SKM-1 (cell line): ENCODE results near the gene IFT57.
"Not testable (repeated sequence)": the region's sequence is repeated elsewhere in the genome, so short reads cannot be mapped to it uniquely, and the experiment has no call there.

ENCODE experiments used
- DNase-seq: peaks from one replicate; lab custom pipeline; 2025; ENCODE audit not compliant: unreplicated experiment; lab: John Stamatoyannopoulos, UW

IFT57 gene, protein sequence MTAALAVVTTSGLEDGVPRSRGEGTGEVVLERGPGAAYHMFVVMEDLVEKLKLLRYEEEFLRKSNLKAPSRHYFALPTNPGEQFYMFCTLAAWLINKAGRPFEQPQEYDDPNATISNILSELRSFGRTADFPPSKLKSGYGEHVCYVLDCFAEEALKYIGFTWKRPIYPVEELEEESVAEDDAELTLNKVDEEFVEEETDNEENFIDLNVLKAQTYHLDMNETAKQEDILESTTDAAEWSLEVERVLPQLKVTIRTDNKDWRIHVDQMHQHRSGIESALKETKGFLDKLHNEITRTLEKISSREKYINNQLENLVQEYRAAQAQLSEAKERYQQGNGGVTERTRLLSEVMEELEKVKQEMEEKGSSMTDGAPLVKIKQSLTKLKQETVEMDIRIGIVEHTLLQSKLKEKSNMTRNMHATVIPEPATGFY

DNA sequence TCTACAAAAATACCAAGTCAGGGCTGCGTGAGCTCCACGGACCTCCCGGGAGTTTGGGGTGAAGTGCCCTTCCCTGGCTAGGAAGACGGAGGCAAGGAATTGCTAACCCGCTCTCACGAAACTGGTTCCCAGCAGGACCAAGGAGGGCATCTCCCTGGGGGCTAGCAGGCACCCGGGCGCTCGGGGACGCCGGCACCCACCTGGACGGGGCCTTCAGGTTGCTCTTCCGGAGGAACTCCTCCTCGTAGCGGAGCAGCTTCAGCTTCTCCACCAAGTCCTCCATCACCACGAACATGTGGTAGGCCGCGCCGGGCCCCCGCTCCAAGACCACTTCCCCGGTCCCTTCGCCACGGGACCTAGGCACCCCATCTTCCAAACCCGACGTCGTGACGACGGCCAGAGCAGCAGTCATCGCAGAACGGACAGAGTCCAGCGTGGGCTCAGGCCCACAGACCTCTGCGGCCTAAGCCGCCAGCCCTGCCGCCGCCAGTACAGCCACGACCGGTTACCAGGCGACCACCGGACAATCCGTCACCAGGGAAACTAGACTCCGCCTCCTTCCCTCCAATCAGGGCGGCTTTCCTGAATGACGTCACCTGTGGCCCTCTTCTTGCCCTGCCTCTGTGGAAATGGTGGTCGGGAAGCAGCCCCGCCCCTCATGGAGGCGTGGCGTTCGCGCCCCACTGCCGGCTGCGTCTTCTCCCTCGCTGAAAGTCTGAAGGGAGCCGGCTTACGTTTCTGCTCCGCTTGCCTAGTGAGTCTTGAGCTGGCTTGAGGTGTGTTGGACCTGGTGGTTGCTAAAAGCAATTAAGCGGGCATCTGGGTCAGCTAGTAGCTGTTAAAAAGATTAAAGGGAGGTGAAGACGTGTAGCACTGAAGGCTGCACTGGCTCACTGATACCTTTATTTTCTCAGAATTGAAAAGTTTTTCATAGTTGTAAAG is at the start of gene IFT57:
IFT57 (minus strand) TSS at position 514 of the 942 bp plus-strand sequence; CDS start at position 412, 102 bp downstream.
- DNase-seq: peak; percentile 95

DNA sequence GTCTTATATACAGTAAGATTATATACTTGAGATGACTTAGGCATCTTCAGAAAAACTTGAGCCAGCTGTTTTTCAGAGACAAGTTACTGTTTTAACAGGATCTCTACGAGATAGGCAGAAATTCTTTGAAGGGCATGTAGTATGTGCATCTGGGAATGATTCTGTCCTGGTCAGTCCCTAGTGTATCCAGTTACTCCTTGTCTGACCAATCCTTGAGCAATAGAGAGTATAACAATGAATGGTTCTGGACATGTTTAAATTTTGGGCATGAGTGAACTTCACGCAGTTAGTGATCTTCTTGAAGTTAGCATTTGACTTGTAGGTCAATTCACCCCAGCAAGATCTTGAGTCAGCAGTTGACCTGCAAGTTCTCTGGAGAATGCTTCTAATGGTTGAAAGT is 49.4 kb upstream of the IFT57 start:
- DNase-seq: no peak

DNA sequence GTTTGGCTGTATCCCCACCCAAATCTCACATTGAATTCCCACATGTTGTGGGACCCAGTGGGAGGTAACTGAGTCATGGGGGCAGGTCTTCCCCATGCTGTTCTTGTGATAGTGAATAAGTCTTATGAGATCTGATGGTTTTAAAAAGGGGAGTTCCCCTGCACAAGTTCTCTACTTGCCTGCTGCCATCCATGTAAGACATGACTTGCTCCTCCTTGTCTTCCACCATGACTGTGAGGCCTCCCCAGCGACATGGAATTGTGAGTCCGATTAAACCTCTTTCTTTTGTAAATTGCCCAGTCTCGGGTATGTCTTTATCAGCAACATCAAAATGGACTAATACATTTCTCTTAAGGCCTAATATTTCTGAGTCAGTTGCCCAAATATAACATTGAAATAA is 46.0 kb upstream of the IFT57 start:
- not testable (repeated sequence) for DNase-seq

DNA sequence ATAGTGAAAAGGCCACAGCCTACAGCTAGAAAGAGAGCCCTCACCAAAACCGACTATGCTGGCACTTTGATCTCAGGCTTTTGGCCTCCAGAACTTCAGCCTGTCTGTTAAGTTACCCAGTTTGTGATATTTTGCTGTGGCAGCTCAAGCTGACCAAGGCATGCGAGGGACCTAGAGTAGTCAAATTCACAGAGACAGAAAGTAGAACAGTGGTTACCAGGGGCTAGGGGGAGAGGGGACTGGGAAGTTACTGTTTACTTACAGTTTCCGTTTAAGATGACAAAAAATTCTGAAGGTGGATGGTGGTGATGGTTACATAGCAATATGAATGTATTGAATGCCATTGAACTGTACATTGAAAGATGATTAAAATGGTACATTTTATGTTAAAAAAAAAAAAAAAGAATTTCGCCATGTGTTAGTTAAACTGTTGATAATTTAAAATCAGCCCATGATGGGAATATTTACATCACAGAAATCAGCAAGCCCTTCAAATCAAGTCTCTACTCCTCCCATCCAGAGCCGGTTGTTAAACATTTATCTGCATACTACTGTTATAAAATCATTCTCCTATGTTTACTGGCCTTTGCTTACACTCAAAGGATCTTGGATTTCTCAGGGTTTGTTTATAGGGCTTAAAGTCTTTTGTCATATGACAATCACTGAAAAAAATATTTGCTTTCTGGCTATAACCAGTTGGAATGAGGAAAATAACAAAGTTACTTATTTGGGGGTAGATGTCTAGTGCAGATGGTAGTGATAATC is 42.5 kb upstream of the IFT57 start:
- DNase-seq: not testable (repeated sequence)

DNA sequence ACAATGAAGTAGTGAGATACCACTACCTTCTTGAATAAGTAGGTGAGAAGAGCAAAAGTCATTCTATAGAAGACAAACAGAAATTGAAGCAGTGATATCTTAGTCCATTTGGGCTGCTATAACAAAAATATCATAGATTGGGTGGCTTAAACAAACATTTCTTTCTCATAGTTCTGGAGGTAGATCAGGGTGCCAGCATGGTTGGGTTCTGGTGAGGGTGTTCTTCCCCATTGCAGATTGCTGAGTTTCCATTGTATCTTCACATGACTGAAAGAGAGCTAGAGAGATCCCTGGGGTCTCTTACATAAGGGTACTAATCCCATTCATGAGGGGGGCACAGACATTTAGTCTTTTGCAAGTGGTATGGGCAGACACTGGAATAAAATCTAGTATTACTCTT is 32.9 kb upstream of the IFT57 start:
- no peak for DNase-seq

DNA sequence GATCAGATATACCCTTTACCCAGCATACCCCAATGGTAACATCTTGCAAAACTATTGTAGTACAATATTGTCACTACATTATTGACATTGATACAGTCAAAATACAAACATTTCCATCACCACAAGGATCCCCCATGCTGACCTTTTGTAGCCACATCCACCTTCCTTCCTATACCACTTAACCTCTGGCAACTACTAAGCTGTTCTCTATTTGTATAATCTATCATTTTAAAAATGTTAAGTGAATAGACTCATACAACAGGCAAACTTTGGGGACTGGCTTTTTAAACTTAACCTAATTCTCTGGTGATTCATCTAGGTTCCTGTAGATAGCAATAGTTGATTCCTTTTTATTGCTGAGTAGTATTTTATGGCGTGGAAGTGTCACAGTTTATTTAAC is 29.6 kb upstream of the IFT57 start:
- DNase-seq: no peak

DNA sequence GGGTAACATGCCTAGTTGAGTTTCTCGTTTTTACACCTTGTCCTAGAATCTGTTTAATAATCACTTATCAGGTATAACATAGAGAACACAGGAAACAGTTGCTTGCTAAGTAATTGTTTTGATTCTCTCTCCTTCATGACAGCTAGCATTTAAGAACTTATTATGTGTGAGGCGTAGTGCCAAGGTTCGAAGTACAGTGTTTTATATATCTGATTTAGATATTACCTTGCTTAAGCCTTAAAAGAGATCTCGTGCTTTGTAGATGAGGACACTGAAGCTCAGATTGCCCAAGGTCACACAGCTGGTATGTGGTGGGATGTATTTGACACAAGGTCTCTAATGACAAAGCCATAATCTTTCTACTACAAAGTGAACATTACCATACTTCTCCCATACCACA is 29.0 kb upstream of the IFT57 start:
- no peak for DNase-seq

DNA sequence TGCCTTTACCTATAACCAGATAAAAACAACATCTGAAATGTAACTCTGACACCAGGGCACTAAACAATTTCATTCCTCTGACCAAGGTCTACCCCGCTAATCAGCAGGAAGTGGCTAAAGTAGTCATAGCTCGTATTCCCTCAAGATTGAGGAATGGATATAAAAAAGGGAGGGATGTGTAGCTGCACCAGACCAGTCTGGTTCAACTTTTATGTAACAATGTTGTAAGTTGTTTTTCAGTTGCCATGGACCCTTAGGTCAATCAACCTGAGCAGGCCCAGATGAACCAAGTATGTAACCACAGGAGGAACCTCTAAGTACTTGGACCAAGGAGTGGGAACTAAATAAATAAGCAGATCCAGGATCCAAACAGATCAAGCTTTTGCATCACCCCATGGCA is 28.4 kb upstream of the IFT57 start:
- DNase-seq: no peak

DNA sequence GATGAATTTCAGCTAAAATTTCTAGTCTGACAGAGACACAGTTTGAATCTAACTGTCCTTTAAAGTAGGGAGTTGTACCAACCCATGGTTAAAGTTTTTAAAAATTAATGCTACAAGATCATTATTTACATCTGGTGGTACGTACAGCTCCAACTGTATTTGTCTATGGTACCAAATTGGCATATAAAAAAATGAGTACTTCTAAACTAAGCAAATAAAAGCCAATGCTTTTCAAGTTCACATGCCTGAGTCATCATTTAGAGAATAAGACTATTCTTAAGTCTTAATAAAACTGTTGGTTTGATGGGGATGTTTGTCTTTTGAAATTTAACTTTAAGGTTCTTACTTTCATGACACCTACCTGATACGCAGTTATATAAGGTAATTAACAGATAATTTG is 21.0 kb upstream of the IFT57 start:
- DNase-seq: no peak

DNA sequence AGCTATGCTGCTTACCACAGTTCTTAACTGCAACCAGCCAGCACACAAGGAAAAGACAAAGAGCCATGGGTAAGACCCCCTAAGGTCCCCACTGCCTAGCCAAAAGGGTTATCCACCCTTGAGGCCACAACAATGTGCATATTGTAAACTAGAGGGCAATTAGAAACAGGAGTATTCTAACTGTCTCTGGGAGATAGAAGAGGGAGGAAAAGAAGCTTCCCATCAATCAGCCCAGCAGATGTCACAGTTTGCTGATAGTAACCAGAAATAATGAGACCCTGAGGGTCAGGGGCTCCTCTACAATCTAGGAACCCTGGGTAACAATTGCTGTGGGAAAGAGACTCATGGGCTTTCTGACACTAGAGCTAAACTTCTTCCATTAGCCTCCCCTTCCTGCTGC is 20.6 kb upstream of the IFT57 start:
- no peak for DNase-seq

DNA sequence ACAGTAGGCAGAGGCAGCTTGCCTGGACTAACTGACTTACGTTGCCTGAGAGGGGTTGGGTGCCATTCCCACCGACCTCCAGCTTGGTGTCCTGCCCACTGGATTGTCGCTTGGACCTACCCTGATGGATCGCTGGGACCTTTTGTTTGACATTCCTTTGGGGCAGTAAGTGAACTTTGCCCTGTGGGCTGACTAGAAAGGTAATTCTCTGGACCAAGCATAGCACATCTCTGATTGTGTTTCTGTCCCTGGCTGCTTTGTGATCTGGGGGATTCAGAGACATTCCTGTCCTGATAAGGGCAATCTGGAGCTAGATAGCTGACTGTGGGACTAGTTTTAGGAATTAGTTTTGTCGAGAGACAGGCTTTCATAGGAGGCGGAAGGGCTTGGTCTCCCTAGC is 19.5 kb upstream of the IFT57 start:
- no peak for DNase-seq

DNA sequence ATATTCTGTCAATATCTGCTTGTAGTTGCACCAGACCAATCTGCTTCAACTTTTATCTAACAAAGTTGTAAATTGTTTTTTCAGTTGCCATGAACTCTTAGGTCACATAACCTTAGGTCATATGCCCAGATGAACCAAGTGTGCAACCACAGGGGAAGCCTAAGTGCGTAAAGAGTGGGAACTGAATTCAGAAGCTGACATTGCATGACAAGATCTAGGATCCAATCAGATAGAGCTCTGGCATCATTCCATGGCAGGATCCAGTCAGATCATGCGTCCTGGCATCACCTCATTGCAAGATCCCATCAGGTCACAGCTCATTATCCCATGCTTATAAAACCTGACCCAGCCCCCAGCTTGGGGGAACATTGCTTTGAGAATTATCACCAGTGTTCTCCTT is 18.9 kb upstream of the IFT57 start:
- DNase-seq: no peak

DNA sequence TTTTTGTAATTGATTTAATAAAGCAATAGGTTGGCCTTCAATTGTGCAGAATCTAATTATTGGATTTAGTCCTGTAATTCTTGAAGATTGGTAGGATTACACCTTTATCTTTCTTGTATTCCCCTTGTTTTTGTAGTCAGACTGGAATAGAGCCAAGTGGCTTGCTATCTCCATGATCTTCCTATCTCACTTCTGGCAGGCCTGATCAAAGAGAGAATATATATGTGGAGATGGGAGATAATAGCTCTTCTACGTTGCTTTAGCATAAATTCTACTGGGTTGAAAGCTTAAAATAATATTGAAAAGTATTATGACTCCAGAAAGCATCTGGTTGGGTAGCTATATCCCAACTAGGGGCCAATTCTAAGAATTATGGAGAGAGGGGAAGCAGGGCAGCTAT is 16.9 kb upstream of the IFT57 start:
- DNase-seq: no peak

DNA sequence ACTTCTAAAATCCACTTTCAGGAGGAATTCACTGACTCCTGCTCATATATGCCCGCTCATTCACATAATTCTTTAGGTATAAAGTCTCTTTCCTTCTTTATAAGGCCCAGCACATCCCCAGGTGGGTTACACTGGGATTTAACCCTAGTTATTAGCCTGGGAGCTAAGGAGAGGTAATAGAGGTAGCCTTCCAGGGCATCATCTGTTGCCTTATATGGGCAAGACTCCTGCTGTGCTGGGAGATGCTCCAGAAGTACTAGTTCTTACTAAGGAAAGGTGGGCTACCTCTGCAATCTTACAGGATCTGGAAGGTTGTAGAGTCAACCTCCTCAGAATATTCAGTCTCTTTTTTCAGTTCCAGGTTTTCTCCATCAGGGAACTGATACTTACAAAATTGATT is 13.1 kb upstream of the IFT57 start:
- no peak for DNase-seq

DNA sequence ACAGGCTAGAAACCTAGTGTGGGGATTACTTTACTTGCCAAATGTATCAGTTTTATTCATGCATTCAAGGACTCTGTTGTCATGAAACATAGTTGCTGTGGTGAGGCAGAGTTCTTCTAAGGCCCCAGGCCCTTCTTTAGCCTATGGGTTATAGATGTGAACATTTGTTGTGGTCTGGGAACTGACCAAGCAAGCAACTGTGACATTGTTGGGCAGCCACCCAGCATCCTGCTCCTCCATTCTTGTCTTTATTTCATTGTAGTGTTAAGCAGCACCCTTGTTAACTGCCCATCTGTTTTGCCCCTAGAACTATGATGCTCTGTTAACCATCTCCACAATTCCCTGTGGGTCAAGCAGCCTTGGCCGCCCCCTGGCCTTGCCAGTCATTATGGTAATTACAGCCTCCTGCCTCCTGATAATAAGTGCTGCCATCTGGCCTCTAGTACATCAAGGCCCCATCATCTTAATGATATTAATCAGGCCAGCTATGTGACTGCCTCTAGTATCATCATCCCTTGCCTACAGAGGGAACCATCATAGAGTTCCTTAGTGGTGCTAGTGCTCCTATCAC is 12.2 kb upstream of the IFT57 start:
- DNase-seq: no peak

DNA sequence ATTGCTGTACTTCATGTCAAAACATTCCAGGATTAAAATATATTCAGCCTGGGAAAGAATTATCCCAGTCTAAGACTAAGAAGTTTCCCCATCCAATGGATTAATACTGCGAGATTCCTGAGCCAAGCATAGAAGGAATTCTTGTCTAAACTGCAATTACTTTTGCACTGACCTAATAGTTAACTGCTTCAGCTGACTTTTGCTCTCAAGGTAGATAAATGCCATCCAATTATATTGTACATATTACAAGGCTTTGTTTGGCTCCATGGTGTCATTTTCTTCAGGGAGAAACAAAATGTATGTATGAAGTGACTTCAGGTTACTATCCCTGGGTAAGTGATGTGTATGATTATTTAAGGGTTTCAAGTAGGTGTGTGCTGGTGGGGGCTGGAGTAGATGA is 6.1 kb upstream of the IFT57 start:
- no peak for DNase-seq

DNA sequence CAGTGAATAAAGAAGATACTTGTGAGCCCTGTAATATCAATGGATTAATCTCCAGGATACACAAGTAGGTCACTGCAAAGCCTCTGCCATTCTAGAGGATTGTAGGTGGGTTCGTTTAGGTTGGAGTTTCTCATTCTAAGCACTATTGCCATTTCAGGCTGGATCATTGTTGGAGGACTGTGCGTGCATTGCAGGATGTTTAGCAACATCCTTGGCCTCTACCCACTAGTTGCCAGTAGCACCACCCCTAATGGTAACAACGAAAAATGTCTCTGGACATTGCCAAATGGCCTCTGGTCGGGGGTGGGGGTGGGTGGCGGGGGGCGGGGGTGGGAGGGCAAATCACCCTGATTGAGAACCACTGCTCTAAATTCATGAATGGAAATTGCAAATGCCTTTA is 4.9 kb upstream of the IFT57 start:
- DNase-seq: peak; percentile 46

DNA sequence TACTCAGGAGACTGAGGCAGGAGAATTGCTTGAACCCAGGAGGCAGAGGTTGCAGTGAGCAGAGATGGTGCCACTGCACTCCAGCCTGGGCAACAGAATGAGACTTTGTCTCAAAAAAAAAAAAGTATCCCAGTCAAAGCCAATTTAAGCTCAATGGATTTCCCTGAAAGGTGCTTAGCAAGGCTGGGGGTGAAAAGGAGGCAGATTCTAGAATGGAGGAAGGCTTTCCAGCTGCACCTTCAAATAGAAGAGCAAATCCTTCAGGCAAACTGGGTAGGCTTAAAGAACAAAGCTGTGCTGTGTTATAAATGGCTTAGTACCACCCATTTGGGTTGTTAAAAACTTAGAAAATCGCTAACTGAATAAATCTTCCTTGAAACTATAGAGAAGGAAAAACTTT is 3.0 kb upstream of the IFT57 start:
- no peak for DNase-seq

DNA sequence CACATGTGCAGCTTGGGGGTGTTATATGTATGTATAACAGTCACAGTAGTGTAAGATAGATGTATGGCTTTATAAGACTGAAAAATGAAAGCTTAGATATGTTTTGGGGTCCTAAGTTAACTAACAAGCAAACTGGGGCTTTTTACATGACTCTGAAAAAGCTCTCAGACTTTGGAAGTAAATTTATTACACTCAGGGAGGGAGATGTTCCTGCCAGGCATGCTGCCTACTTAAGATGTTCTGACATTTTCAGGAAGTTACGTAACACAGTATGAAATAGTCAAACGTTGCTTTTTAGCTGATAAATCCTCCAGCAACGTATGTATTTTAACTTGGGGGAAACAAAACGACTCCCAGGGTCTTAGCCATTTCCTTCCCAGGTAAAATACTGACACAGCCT is 1.7 kb upstream of the IFT57 start:
- DNase-seq: peak; percentile 84

DNA sequence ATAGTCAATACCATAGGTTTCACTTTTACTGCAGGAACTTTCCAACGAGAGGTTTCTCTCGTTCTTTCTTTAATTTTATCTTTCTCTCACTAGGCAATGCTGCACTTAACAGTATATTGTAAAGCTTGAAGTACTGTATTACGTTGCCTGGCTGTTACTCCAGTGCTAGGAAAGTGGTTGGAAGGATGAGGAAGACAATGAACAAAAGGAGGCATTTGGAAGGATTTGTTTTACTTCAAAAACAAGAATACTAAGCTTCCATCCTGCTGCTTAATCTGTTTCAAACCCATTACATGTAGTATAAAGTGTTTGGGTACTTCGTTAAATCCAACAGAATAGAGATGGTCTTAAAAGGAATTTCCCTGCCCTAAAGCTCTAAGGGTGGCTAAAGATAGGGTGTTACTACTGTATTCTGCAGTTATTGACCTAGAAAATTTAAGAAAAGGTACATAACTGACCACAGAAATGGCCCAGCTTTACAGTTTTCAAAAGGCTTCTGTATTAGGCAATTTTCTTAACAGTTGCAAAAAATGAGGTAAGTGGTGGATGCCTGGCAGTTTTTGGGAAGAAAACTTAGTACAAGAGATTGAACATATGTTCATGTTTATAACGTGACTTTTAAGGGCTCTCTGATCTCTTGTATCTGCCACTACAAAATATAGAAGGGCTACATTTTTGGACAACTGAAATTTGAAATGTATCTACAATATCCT is 785 bp upstream of the IFT57 start:
- no peak for DNase-seq
